C4-2B (cell line): ENCODE measurements around the gene SIK3.

Experiments used
- H3K27ac ChIP-seq: fragments of 450-650 bp; 2 replicates; pipeline ENCODE4 v1.5.1; 2017
- ZFX ChIP-seq: fragments of 450-650 bp; IDR thresholded peaks from 2 replicates; pipeline ENCODE4 v1.6.1; 2017
- TF ChIP-seq, protein P1 (sequence below): fragments of 450-650 bp; conservative IDR thresholded peaks from 2 replicates; pipeline ENCODE4 v1.5.1; 2017; ENCODE audit warnings: mild to moderate bottlenecking

The SIK3 gene

GRCh38 chr11:116859175-116859574, 239.1 kb downstream of the SIK3 start:
- H3K27ac ChIP-seq = no peak overlapping the region
- TF ChIP-seq, protein P1, sequence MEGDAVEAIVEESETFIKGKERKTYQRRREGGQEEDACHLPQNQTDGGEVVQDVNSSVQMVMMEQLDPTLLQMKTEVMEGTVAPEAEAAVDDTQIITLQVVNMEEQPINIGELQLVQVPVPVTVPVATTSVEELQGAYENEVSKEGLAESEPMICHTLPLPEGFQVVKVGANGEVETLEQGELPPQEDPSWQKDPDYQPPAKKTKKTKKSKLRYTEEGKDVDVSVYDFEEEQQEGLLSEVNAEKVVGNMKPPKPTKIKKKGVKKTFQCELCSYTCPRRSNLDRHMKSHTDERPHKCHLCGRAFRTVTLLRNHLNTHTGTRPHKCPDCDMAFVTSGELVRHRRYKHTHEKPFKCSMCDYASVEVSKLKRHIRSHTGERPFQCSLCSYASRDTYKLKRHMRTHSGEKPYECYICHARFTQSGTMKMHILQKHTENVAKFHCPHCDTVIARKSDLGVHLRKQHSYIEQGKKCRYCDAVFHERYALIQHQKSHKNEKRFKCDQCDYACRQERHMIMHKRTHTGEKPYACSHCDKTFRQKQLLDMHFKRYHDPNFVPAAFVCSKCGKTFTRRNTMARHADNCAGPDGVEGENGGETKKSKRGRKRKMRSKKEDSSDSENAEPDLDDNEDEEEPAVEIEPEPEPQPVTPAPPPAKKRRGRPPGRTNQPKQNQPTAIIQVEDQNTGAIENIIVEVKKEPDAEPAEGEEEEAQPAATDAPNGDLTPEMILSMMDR = no peak
- TF ChIP-seq ZFX = no peak

DNA sequence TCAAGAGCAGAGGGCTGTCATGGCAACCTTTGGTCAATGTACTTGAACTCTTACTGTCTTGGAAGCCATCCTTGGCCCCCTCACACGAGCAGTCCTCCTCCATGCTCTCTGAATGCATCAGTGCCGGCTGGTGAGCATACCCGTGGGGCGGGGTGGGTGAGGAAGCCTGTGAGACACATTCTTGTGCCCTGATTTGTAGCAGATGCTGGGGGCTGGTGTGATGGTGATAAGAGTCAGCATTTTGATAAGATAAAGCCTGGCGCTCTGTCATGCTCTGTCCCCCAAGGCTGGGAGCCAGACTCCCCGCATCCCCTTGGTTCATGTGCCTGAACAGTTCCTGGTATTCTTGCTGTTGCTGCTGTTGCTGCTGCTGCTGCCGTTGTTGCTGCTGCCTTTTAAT, 240.3 kb downstream of the SIK3 start:
- TF ChIP-seq ZFX = no peak
- TF ChIP-seq, protein P1 = no peak
- no peak overlapping the region for H3K27ac ChIP-seq

DNA sequence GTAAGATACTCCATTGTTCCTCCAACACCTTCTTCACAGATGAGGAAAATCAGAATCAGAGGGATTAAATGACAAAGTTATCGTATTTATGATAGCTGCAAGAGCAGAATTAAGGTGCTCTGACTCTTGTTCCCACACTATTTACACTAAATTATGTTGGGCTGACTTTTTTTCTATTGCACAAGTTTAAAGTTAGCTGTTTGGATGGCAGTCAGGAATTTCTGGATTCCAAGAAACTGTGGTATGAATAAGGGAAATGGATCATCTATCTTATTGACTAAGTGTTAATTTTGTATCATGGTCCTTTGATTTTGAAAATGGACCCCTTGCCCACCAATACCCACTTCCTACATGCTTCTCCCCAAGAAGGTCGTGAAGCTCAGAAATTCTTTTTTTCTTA, 240.9 kb downstream of the SIK3 start:
- no peak for TF ChIP-seq ZFX
- TF ChIP-seq, protein P1 = no peak
- H3K27ac ChIP-seq = no peak overlapping the region

DNA sequence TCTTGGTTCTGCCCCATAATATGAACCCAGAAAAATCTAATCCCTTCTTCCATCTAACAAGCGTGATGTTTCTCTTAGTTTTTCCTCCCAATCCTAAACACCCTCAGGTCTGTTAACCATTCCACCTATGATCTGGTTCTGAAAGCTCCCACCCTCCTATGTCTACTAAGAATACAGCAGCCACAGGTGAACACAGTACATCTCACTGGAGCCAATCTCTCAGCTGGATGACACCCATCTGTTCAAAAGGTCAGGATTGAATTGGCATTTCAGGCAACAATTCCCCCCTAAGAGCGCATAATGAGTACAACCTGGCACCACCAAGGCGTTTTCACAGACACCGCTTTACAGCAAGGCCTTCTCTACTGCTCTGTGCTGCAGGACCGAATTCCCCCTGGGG, 241.8 kb downstream of the SIK3 start:
- no peak overlapping the region for H3K27ac ChIP-seq
- TF ChIP-seq ZFX = no peak
- TF ChIP-seq, protein P1 = no peak

DNA sequence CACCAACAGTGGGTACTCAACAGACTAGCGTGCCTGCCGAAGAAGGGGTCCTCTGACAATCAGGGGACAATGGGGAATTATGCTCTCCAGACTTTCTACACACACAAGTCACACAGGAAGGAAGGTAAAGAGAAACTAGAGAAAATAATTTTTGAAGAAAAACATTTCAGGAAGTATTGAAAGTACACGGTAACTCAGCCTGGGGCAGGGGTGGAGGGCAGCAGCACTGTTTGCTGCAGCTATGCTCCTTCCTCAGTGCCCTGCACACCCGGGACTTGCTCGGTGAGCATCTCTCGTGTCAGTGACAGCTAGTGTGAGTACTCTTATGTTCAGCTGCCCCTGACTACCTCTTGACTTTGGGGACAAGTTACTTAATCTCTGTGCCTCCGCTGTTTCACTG, 242.8 kb downstream of the SIK3 start:
- TF ChIP-seq, protein P1 = no peak
- TF ChIP-seq ZFX = no peak

GRCh38 chr11:116853461-116854073, 244.7 kb downstream of the SIK3 start:
- peak overlapping the region; percentile 93 for H3K27ac ChIP-seq
- no peak for TF ChIP-seq ZFX
- TF ChIP-seq, protein P1 = no peak

More for the DNA sequence above, 242.8 kb downstream of the SIK3 start:
- no peak overlapping the region for H3K27ac ChIP-seq

DNA sequence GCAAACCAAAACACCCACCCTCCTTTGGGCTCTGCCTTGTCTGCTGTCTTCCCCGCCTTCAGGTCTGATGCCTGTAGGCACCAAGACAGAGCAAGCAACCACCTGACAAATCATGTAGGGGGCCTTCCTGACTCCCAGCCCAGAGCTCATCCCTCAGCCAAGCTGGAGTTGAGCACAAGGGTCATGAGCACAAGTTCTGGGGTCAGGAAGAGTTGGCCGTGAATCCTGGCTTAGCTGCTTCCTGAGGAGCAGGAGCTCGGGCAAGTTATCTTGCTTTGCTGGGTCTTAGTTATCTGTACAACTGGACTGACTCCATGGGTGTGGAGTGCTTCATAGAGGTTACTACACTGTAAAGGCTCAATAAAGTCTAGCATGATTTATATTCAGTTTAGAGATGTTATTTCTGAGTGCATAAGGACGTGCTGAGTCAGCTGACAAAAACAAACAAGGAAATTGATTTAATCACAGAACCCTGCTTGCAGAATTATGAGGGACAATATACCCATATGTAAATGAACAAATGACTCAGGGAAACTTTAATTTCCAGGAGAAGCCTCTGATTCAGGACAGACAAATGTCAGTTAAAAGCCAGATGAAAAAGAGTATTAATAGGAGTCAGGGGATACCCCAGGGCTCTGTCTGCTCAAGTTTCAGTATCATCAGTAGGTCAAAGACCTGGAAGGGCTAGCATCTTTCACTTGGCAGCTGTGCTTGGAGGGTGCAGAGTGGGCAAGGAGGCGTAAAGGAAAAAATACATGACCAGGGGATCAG, 245.8 kb downstream of the SIK3 start:
- H3K27ac ChIP-seq = peak overlapping the region; percentile 93
- TF ChIP-seq, protein P1 = no peak
- no peak for TF ChIP-seq ZFX
